Measurements from ENCODE around the gene CPVL. TPM values are rescaled to one million over a fixed set of nuclear protein-coding genes. Genes with fewer than 3 reads are reported as not detected.

Gene CPVL
- total RNA-seq, 2 donors from 2014 or later = 4.7 to 48.3 TPM

DNA sequence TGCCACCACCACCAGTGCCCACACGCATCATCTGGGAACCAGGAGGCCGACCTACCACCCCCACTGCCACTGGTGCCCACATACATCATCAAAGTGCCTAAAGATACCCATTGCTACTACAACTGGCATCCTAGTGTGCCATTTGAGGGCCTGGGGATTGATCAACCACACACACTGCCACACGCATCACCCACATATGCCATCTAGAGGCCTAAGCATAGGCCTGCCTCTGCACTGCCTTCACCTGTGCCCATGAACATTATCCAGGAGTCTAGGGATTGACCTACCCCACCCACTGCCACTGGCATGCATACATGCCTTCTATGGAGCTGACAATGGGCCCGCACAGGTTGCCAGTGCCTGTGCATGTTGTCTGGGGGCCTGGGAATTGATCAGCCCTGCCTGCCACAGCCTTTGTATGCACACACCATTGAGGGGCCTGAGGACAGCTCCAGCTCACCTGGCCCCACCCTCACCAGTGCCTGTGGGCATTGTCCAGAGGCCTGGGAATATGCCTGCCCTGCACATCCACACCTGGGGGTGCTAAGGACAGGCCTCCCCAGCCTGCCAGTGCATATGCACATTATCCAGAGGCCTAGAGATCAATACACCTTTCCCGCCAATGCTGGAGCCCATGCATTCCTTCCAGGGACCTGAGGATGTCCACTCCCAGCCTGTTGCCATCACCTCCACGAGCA, 123.9 kb downstream of the CPVL start:
- TF ChIP-seq POLR2A (IDR thresholded peaks at IDR 0.05) (no peak), POLR2AphosphoS5 (IDR thresholded peaks at IDR 0.05) (no peak)
- TF ChIP-seq, protein P1, sequence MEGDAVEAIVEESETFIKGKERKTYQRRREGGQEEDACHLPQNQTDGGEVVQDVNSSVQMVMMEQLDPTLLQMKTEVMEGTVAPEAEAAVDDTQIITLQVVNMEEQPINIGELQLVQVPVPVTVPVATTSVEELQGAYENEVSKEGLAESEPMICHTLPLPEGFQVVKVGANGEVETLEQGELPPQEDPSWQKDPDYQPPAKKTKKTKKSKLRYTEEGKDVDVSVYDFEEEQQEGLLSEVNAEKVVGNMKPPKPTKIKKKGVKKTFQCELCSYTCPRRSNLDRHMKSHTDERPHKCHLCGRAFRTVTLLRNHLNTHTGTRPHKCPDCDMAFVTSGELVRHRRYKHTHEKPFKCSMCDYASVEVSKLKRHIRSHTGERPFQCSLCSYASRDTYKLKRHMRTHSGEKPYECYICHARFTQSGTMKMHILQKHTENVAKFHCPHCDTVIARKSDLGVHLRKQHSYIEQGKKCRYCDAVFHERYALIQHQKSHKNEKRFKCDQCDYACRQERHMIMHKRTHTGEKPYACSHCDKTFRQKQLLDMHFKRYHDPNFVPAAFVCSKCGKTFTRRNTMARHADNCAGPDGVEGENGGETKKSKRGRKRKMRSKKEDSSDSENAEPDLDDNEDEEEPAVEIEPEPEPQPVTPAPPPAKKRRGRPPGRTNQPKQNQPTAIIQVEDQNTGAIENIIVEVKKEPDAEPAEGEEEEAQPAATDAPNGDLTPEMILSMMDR (IDR thresholded peaks at IDR 0.05) = no peak
- H3K4me1 ChIP-seq (replicated peaks) = no peaks in the 10 kb centered on the region
- H3K27me3 ChIP-seq (replicated peaks; ENCODE audit: insufficient read depth) = no peaks in the 10 kb centered on the region
- H3K9me3 ChIP-seq = no peaks in the 10 kb centered on the region
- DNase-seq (ENCODE audit: low spot score) = no peak
- H3K4me3 ChIP-seq = no peak overlapping the region
- WGBS = 98% methylated on average over 6 of the region's 6 CpGs
- no peaks in the 10 kb centered on the region for H3K36me3 ChIP-seq
- no peak overlapping the region for H3K27ac ChIP-seq
- intact Hi-C loops (cut with DNase I) = no loop called here

DNA sequence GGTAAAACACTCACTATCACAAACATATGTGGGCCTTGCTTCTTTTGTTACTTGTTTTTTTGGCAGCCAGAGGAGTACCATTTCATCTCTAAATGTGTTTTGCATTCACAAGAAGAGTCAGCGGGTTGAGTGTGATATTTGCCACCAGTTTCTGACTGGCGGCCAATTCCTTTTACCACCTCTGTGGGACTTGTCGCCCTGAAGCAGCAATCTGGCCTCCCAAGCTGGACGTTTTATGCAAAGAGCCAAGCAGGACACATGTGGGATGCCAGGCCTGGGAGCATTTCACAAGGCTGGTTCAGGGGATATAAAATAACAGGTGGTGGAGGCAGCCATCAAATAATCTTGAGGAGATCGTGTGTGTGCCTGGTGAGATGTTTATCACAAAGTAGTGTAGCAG, 126.4 kb downstream of the CPVL start:
- intact Hi-C loops (cut with DNase I) = no loop called here
- Histone ChIP-seq H3K36me3 (no peaks in the 10 kb centered on the region), H3K4me3 (no peak overlapping the region), H3K27me3 (replicated peaks; ENCODE audit: insufficient read depth) (no peaks in the 10 kb centered on the region), H3K4me1 (replicated peaks) (no peaks in the 10 kb centered on the region), H3K27ac (no peak overlapping the region), H3K9me3 (no peaks in the 10 kb centered on the region)
- DNase-seq (ENCODE audit: low spot score) = no peak
- WGBS = 75% methylated on average over 5 of the region's 5 CpGs
- TF ChIP-seq POLR2A (IDR thresholded peaks at IDR 0.05) (no peak), POLR2AphosphoS5 (IDR thresholded peaks at IDR 0.05) (no peak)
- TF ChIP-seq, protein P1 (IDR thresholded peaks at IDR 0.05) = no peak

DNA sequence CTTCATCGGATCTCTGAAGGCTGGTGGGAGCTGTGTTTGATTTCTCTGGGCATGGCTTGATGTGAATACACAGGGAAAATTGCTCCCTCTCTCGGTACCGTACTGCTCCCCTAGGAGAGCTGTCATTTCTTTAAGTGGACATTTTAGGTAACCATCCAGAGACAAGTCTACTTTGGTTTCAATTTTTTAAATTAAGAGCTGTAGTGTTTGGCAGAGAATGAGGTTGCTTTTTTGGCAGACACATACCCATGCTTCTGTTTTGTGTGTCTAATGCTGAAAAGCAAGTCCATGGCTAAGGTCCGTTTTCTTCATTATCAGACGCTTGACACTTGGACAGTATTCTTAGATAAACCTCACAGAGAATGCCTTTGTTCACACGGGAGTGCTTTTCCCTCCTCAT, 127.0 kb downstream of the CPVL start:
- H3K27me3 ChIP-seq (replicated peaks; ENCODE audit: insufficient read depth) = no peaks in the 10 kb centered on the region
- 33% methylated on average over 6 of the region's 6 CpGs for WGBS
- DNase-seq (ENCODE audit: low spot score) = no peak
- no peak overlapping the region for H3K4me3 ChIP-seq
- no peaks in the 10 kb centered on the region for H3K9me3 ChIP-seq
- TF ChIP-seq POLR2A (IDR thresholded peaks at IDR 0.05) (no peak), POLR2AphosphoS5 (IDR thresholded peaks at IDR 0.05) (no peak)
- TF ChIP-seq, protein P1 (IDR thresholded peaks at IDR 0.05) = no peak
- H3K4me1 ChIP-seq (replicated peaks) = no peaks in the 10 kb centered on the region
- no peaks in the 10 kb centered on the region for H3K36me3 ChIP-seq
- H3K27ac ChIP-seq = no peak overlapping the region
- intact Hi-C loops (cut with DNase I) = no loop called here

DNA sequence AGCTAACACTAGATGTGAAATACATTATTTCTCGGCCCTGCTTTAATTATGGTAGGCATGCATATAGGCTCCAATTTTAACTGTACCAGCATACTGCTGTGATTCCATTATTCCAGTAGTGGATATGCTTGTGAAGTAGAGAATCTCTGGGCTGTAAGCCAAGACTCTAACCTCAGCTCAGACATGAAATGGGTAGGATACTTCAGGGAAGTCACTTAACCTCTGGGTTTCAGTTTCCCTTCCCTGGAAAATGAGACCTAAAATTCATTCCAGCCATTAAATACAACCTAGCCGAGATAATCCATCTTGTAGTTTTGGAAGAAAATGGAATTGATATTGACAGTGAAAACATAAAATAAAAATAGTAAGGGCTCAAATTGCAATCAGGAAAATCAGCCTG, 128.6 kb downstream of the CPVL start:
- H3K27me3 ChIP-seq (replicated peaks; ENCODE audit: insufficient read depth) = no peaks in the 10 kb centered on the region
- intact Hi-C loops (cut with DNase I) = no loop called here
- TF ChIP-seq POLR2AphosphoS5 (IDR thresholded peaks at IDR 0.05) = no peak
- TF ChIP-seq, protein P1 (IDR thresholded peaks at IDR 0.05) = no peak
- TF ChIP-seq POLR2A (IDR thresholded peaks at IDR 0.05) = no peak
- no peak for DNase-seq (ENCODE audit: low spot score)
- H3K4me1 ChIP-seq (replicated peaks) = no peaks in the 10 kb centered on the region
- no peaks in the 10 kb centered on the region for H3K36me3 ChIP-seq
- no peak overlapping the region for H3K4me3 ChIP-seq
- no peak overlapping the region for H3K27ac ChIP-seq
- no peaks in the 10 kb centered on the region for H3K9me3 ChIP-seq
- WGBS = 85% methylated on average over 2 of the region's 2 CpGs

DNA sequence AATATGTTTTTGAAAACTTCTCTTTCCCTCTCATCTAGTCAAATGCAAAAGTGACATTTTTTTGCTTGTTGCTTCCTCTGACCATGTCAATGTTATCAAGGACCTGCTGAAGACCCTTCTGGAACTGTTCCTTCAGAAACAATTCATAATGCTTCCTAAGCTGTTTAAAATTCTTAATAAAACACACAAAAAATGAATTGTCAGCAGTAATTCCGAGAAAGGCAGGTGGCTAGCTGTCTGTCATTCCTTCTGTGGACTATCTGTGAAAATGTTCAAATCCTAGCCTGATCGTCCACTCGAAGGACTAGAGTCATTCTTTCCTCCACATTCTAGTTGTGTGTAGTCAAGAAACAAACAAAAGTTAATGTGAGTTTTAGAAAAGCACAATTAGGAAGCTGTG, 131.6 kb downstream of the CPVL start:
- H3K27ac ChIP-seq = no peak overlapping the region
- intact Hi-C loops (cut with DNase I) = no loop called here
- no peaks in the 10 kb centered on the region for H3K9me3 ChIP-seq
- no peak overlapping the region for H3K4me3 ChIP-seq
- H3K4me1 ChIP-seq (replicated peaks) = no peaks in the 10 kb centered on the region
- TF ChIP-seq POLR2AphosphoS5 (IDR thresholded peaks at IDR 0.05) = no peak
- TF ChIP-seq, protein P1 (IDR thresholded peaks at IDR 0.05) = no peak
- TF ChIP-seq POLR2A (IDR thresholded peaks at IDR 0.05) = no peak
- H3K36me3 ChIP-seq = no peaks in the 10 kb centered on the region
- no peak for DNase-seq (ENCODE audit: low spot score)
- 98% methylated on average over 3 of the region's 3 CpGs for WGBS
- no peaks in the 10 kb centered on the region for H3K27me3 ChIP-seq (replicated peaks; ENCODE audit: insufficient read depth)

Data from prostate gland (tissue), 2 donors.